GM10266 (cell line): ENCODE results near the gene CEBPB.
"Not testable (repeated sequence)": the region's sequence is repeated elsewhere in the genome, so short reads cannot be mapped to it uniquely, and the experiment has no call there.

Source experiments
- DNase-seq: peaks from one replicate; pipeline ENCODE4 v3.0.0; 2012; ENCODE audit errors: extremely low spot score
- TF ChIP-seq, protein P1 (sequence below): IDR thresholded peaks from 2 replicates; pipeline ENCODE4 v1.5.1; 2012; ENCODE audit warnings: mild to moderate bottlenecking, low read depth; ENCODE audit not compliant: control insufficient read depth, insufficient read depth; ENCODE audit errors: missing control alignments

CEBPB gene

DNA sequence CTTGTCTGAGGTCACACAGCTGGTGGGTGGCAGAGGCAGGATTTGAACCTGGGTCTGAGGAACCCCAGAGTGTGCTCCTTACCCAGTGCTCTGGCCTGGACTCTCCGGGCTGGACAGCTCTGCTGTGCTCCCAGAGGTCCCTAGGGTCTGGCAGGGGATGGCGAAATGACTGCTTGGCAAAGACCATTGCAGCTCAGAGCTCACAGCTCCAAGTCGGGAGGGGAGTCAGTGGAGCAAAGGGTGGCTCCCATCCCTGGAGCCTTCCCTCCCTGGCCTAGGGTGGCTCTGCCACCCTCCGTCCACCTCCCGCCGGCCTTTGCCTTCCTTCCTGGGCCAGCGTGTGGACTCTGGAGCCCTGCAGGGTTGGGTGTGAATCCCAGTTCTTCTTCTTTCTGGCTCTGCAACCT is 17.5 kb downstream of the CEBPB start:
- no peak for DNase-seq
- TF ChIP-seq, protein P1, sequence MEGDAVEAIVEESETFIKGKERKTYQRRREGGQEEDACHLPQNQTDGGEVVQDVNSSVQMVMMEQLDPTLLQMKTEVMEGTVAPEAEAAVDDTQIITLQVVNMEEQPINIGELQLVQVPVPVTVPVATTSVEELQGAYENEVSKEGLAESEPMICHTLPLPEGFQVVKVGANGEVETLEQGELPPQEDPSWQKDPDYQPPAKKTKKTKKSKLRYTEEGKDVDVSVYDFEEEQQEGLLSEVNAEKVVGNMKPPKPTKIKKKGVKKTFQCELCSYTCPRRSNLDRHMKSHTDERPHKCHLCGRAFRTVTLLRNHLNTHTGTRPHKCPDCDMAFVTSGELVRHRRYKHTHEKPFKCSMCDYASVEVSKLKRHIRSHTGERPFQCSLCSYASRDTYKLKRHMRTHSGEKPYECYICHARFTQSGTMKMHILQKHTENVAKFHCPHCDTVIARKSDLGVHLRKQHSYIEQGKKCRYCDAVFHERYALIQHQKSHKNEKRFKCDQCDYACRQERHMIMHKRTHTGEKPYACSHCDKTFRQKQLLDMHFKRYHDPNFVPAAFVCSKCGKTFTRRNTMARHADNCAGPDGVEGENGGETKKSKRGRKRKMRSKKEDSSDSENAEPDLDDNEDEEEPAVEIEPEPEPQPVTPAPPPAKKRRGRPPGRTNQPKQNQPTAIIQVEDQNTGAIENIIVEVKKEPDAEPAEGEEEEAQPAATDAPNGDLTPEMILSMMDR = no peak

DNA sequence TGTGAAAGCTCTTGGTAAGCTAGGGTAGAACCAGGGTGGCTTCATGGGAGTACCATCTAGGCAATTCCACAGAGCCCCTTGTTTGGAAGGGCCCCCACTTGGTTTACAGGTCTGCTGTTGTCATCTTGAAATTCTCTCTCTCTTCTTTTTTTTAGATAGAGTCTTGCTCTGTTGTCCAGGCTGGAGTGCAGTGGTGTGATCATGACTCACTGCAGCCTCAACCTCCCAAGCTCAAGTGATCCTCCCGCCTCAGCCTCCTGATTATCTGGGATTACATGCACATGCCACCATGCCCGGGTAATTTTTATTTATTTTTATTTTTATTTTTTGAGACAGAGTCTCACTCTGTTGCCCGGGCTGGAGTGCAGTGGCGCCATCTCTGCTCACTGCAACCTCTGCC is 18.2 kb downstream of the CEBPB start:
- not testable (repeated sequence) for DNase-seq

DNA sequence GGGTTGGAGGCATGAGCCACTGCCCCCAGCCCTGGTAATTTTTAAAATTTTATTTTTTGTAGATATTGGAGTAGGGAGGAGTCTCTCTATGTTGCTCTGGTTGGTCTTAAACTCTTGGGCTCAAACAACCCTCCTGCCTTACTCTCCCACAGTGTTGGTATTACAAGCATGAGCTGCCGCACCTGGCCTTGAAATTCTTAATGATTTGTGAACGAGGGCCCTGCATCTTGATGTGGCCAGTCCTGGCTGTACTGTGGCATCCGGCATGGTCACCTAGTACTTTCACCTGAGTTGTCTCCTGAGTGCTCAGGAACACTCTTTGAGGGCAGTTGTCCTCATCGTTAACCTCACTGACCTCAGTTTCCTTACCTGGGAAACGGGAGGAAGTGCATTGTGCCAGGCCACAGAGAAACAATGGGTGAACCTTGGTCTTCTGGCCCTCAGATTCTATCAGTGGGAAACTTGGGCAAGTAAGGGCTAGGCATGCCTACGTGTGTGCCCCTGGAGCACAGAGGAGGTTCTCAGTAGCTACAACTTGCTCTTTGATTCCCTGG is 19.5 kb downstream of the CEBPB start:
- TF ChIP-seq, protein P1 = no peak
- no peak for DNase-seq

DNA sequence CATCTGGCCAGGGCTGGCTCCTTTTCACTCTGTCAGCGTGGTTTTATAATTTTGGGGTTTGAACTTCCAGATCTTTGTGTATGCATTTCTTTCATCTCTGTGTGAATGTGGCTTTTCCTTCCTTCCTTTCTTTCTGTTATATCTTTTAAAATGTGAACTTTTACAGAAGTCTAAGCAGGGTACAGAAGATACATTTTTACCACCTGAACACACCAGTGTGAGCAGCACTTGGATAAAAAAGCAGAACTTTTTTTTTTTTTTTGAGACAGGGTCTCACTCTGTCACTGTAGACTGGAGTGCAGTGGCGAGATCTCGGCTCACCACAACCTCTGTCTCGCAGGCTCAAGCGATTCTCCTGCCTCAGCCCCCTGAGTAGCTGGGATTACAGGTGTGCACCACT is 20.5 kb downstream of the CEBPB start:
- no peak for DNase-seq
- TF ChIP-seq, protein P1 = no peak

DNA sequence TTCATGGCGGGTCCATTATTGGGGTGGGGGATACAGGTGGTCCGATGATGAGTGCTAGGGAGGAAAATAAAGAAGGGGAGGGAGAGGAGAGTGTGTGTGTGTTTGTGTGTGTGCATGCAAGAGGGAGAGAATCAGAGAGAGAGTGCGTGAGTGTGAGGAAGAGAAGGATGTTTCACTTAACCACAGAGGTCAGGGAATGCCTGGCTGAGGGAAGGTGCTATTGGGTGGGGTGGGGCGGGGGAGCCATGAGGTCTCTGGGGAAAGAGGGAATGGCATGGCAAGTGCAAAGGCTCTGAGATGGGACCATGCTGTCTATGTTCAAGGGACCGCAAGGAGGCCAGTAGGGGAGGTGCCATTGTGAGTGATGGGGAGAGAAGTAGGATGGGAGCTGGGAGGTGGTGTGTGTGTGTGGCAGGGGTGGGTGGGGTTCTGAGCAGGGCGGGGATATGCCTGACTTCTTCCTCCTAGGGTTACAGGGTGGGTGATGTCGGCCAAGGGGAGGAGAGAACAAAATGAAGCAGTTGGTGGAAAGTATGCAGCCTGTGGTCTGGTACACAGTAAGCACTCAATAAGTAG is 23.0 kb downstream of the CEBPB start:
- no peak for DNase-seq
- TF ChIP-seq, protein P1 = no peak

DNA sequence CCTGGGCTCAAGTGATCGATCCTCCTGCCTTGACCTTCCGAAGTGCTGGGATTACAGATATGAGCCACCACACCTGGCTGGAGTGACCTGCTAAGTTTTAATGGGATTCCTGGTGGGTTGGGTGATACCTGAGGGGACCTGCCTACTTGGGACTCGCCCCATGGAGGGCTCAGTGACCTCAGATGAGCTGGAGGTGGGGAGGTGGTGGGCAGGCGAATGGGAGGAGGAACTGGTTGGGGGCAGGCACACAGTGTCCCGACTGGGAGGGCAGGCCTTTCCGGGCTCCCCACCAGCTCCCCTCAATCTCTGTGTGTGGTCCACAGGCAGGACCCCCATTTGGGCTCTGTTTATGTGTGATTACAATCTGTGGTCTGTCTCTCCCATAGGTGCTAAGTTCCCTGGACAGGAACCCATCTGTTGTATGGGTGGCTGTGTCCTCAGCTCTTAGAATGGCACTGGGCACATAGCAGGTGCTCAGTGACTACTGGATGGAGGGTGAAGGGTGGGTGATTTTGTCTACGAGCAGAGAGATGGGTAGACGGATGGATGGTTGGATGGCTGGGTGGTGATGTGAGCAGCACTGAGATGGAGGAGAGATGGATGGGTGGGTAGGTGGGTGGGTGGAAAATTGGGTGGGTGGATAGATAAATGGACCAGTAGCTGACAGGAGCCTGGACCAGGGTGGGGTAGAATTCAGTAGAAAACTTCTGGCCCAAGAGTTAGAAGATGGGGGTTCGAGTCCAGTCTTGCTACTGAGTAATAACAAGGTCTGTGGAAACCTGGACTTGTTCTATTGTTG is 23.8 kb downstream of the CEBPB start:
- DNase-seq = no peak
- TF ChIP-seq, protein P1 = no peak

DNA sequence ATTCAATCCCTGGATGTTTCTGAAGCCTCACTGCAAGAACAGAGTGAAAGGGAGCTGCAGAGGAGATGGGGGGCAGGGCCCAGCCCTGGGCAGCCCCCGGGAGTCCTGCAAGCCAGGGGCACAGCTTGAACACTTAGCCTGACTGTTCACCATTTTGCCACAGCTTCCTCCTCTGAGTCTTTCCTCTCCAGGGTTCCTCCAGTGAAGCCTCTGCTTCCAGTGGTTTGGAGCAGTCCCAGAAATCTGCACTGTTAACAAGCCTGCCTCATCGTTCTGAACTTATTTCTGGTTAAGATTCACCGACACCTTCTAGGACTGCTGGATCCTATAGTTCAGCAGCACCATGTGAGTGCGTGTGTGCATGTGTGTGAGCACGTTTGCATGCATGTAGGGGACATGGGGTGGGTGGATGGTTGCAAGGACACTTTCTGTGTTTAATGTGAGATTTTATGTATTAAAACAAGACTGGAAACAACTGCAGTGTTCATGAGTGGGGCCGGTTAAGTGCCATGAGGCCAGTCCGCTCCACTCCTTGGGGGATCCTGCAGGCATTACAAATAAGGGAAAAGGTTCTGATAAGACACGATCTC is 24.6 kb downstream of the CEBPB start:
- no peak for DNase-seq
- TF ChIP-seq, protein P1 = no peak
